ENCODE measurements around the gene SLC28A1.

- no peak for TF ChIP-seq CTCF (IDR thresholded peaks at IDR 0.05; ENCODE audit: insufficient read depth, low read length, poor library complexity, severe bottlenecking)
- TF ChIP-seq EZH2phosphoT487 (conservative IDR thresholded peaks at IDR 0.05; ENCODE audit: low read length), result no peak
These were observed 6.9 kb downstream of the SLC28A1 start for GRCh38 chr15:84891339-84891738.

All from SU-DHL-6 (cell line).